ENCODE results near the gene NTNG1. TPM values are rescaled to one million over a fixed set of nuclear protein-coding genes. Genes with fewer than 3 reads are reported as not detected.

The NTNG1 gene
- total RNA-seq, 1 donor from 2014 or later: 5.7 TPM

DNA sequence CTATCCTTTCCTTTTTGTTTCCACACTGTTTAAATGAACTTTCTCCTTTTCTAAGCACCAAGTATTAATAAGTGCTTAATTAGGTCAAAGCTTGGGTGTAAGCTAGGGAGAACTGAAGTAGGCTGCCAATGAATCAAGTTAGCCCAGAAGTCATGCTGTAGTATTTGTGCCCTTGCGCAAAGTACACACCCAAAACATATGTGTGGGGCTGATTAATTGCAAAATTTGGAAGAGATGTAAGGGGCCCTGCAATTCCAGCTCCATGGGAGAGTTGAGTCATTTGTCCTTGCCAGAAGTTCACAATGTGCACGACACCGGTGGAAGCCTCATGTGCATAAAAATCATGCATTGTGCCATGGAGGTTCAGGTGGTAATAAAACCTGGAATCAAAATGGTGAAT lies 18.6 kb upstream of the NTNG1 start:
- Mint-ChIP-seq H3K27me3 (peaks cover 16% of the 10 kb centered on the region), H3K36me3 (ENCODE audit: low read depth) (no peaks in the 10 kb centered on the region), H3K27ac (no peak overlapping the region), H3K4me3 (no peak overlapping the region), H3K9me3 (no peaks in the 10 kb centered on the region), H3K4me1 (no peaks in the 10 kb centered on the region)
- TF ChIP-seq, protein P1, sequence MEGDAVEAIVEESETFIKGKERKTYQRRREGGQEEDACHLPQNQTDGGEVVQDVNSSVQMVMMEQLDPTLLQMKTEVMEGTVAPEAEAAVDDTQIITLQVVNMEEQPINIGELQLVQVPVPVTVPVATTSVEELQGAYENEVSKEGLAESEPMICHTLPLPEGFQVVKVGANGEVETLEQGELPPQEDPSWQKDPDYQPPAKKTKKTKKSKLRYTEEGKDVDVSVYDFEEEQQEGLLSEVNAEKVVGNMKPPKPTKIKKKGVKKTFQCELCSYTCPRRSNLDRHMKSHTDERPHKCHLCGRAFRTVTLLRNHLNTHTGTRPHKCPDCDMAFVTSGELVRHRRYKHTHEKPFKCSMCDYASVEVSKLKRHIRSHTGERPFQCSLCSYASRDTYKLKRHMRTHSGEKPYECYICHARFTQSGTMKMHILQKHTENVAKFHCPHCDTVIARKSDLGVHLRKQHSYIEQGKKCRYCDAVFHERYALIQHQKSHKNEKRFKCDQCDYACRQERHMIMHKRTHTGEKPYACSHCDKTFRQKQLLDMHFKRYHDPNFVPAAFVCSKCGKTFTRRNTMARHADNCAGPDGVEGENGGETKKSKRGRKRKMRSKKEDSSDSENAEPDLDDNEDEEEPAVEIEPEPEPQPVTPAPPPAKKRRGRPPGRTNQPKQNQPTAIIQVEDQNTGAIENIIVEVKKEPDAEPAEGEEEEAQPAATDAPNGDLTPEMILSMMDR (IDR thresholded peaks at IDR 0.05): no peak
- ChIA-PET CTCF (no interaction called here), POLR2A (no interaction called here)
- ATAC-seq (ENCODE audit: low read depth) (no peak), DNase-seq (no peak)
- intact Hi-C loops (cut with micrococcal nuclease): no loop called here

DNA sequence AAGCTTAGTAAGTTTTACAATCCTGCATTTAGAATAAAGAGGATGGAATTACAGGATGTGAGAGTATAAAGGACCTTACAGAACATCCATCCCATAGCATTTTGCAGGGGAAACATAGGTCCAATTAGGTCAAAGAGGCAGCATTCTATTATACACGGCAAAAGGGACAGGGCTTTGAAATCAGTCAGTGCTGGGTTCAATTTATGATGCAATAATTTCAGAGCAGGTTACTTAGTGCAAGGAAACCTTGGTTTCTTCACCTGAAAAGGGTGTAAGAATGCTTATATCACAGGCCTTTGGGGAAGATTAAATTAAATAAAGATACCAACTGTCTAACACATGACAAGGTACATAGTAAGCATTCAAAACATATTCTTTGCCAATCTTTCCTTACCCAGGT lies 17.1 kb upstream of the NTNG1 start:
- no peak for DNase-seq
- TF ChIP-seq, protein P1 (IDR thresholded peaks at IDR 0.05): no peak
- POLR2A ChIA-PET: no interaction called here
- Mint-ChIP-seq H3K9me3 (no peaks in the 10 kb centered on the region), H3K27ac (no peak overlapping the region), H3K4me1 (no peaks in the 10 kb centered on the region), H3K27me3 (peaks cover 19% of the 10 kb centered on the region), H3K4me3 (no peak overlapping the region), H3K36me3 (ENCODE audit: low read depth) (no peaks in the 10 kb centered on the region)
- CTCF ChIA-PET: no interaction called here
- no peak for ATAC-seq (ENCODE audit: low read depth)
- intact Hi-C loops (cut with micrococcal nuclease): no loop called here

DNA sequence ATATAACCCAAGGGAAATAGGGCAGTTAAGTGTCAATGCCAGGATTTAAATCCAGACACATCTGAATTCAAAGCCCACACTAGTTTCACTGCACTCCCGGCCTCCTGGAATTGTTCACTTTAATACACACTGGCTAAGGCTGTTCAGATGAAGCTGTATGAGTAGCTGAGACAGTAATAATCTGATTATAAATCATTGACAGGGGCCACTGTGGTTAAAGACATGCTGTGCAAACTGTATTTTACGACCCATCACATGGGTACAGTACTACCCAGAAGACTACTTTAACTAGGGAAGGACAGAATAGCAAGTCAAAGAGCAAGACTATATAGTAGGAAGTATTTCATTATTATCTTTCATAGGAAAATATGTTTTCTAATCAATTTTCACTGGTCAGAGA lies 16.1 kb upstream of the NTNG1 start:
- no peak for DNase-seq
- no peak for ATAC-seq (ENCODE audit: low read depth)
- Mint-ChIP-seq H3K4me1 (no peaks in the 10 kb centered on the region), H3K27me3 (peaks cover 18% of the 10 kb centered on the region), H3K9me3 (no peaks in the 10 kb centered on the region), H3K27ac (no peak overlapping the region), H3K4me3 (no peak overlapping the region), H3K36me3 (ENCODE audit: low read depth) (no peaks in the 10 kb centered on the region)
- intact Hi-C loops (cut with micrococcal nuclease): no loop called here
- CTCF ChIA-PET: no interaction called here
- TF ChIP-seq, protein P1 (IDR thresholded peaks at IDR 0.05): no peak
- POLR2A ChIA-PET: no interaction called here

DNA sequence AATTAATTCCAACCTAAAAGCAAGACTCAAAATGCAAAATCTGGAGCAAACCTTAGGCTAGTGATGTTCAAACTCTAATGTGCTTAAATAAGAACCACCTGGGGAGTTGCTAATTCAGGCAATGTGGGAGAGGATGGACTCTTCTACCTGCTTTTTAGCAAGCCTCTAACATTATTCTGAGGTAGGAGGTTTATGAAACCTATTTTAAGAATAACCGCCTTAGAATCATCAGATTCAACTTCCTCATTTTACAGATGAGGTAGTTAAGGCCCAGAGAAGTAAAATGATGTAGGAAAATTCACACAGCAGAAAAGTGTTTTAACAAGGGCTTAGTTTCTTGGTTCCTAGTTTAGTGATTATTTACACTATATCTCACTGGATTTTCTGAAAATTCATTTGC lies 8.6 kb upstream of the NTNG1 start:
- intact Hi-C loops (cut with micrococcal nuclease): loop anchor here (1.0 kb wide), 1 partner anchor 8 kb away; no protein-coding TSS in a partner anchor
- Mint-ChIP-seq H3K4me3 (no peak overlapping the region), H3K36me3 (ENCODE audit: low read depth) (no peaks in the 10 kb centered on the region), H3K27ac (no peak overlapping the region), H3K4me1 (peaks cover 10% of the 10 kb centered on the region), H3K27me3 (peaks cover 3% of the 10 kb centered on the region), H3K9me3 (no peaks in the 10 kb centered on the region)
- CTCF ChIA-PET: no interaction called here
- no peak for DNase-seq
- POLR2A ChIA-PET: no interaction called here
- TF ChIP-seq, protein P1 (IDR thresholded peaks at IDR 0.05): no peak
- ATAC-seq (ENCODE audit: low read depth): no peak

DNA sequence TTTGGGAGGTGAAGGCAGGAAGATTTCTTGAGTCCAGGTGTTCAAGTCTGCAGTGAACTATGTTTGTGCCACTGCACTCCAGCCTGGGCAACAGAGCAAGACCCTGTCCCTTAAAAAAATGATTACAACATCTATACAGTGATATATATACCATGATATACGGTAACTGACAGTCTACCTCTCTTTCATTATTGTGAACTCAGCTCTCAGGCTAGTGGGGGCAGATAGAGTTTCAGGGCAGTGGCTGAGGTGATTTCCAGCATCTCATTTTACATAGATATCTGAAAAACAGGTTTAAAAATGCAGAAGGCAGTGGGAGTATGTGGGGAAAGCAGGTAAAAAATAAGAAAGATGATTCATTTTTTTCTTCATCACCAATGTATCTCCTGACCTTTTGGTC lies 8.1 kb upstream of the NTNG1 start:
- CTCF ChIA-PET: no interaction called here
- intact Hi-C loops (cut with micrococcal nuclease): loop anchor here (1.0 kb wide), 1 partner anchor 8 kb away; no protein-coding TSS in a partner anchor
- POLR2A ChIA-PET: no interaction called here

More for the DNA sequence above, 8.1 kb upstream of the NTNG1 start:
- ATAC-seq (ENCODE audit: low read depth) (no peak), DNase-seq (no peak)
- Mint-ChIP-seq H3K27ac (no peak overlapping the region), H3K9me3 (no peaks in the 10 kb centered on the region), H3K4me1 (peaks cover 10% of the 10 kb centered on the region), H3K36me3 (ENCODE audit: low read depth) (no peaks in the 10 kb centered on the region), H3K4me3 (no peak overlapping the region), H3K27me3 (peaks cover 3% of the 10 kb centered on the region)
- TF ChIP-seq, protein P1 (IDR thresholded peaks at IDR 0.05): no peak

Data from activated B cell treated with CpG ODN at 0.5 μM for 24 hours (primary cell).